Left lung (tissue), 10 donors: ENCODE data around the gene OLIG3. TPM values are rescaled to one million over a fixed set of nuclear protein-coding genes. Genes with fewer than 3 reads are reported as not detected.

ENCODE experiments used
- ATAC-seq: fragments of 200-7000 bp; cut with Tn5 transposase; one replicate; pipeline ENCODE4 v1.9.1; 2020; ENCODE audit warnings: moderate library complexity
- DNase-seq, 4 donors: peaks; one replicate each; pipeline ENCODE4 v3.0.0-alpha.2; 2013 to 2020
- H3K27ac ChIP-seq, 2 donors: fragments of 200-600 bp; sonication (generic) in 1 of 2; one replicate each; pipeline versions ENCODE4 v1.5.0 to v1.8.0; 2020 to 2021
- H3K27me3 ChIP-seq, 2 donors: fragments of 200-600 bp; sonication (generic) in 1 of 2; one replicate each; pipeline versions ENCODE4 v1.5.0 to v1.8.0; 2020 to 2021
- H3K36me3 ChIP-seq, 2 donors: fragments of 200-600 bp; sonication (generic) in 1 of 2; one replicate each; pipeline versions ENCODE4 v1.5.0 to v1.8.0; 2020 to 2021
- H3K4me1 ChIP-seq, 2 donors: fragments of 200-600 bp; one replicate each; pipeline ENCODE4 v1.8.0; 2021
- H3K4me3 ChIP-seq, 2 donors: fragments of 200-600 bp; sonication (generic) in 1 of 2; one replicate each; pipeline versions ENCODE4 v1.5.0 to v1.8.0; 2020 to 2021; ENCODE audit warnings: mild to moderate bottlenecking in 1 of 2
- H3K9me3 ChIP-seq, 2 donors: fragments of 200-600 bp; sonication (generic) in 1 of 2; one replicate each; pipeline versions ENCODE4 v1.5.0 to v1.8.0; 2020 to 2021
- intact Hi-C, 2 donors: fragments of 100-400 bp; cut with DNase I; formaldehyde crosslinking; loops; one replicate each; pipeline versions ENCODE4 v1.11.2 to v1.14.2; 2022
- polyA plus RNA-seq, 6 donors: library from polyadenylated mRNA; unstranded; fragments of 120-200 nt; gene quantifications; one replicate each; pipeline ENCODE4 v1.2.1, GENCODE V29; 2013; ENCODE audit not compliant: insufficient read length in 6 of 6
- total RNA-seq, 2 donors: library from RNA; stranded (reverse); fragmentation: NEBNext Ultra II Directional; extraction: Animal tissue kit (Norgen Biotek cat#: 25700); gene quantifications; one replicate each; pipeline ENCODE4 v1.2.1, GENCODE V29; 2021
- TF ChIP-seq, protein P1 (sequence below), 2 donors: fragments of 200-600 bp; sonication (generic) in 1 of 2; IDR thresholded peaks; one replicate each; pipeline versions ENCODE4 v1.5.0 to v1.8.0; 2021; ENCODE audit warnings: antibody characterized with exemption in 2 of 2
- donor health status: DM: no; HTN: yes; CAD: no.
- donor health status: DM: no; HTN: no; CAD: no.

Gene OLIG3
- total and polyA plus RNA-seq, 8 donors, result not detected

DNA sequence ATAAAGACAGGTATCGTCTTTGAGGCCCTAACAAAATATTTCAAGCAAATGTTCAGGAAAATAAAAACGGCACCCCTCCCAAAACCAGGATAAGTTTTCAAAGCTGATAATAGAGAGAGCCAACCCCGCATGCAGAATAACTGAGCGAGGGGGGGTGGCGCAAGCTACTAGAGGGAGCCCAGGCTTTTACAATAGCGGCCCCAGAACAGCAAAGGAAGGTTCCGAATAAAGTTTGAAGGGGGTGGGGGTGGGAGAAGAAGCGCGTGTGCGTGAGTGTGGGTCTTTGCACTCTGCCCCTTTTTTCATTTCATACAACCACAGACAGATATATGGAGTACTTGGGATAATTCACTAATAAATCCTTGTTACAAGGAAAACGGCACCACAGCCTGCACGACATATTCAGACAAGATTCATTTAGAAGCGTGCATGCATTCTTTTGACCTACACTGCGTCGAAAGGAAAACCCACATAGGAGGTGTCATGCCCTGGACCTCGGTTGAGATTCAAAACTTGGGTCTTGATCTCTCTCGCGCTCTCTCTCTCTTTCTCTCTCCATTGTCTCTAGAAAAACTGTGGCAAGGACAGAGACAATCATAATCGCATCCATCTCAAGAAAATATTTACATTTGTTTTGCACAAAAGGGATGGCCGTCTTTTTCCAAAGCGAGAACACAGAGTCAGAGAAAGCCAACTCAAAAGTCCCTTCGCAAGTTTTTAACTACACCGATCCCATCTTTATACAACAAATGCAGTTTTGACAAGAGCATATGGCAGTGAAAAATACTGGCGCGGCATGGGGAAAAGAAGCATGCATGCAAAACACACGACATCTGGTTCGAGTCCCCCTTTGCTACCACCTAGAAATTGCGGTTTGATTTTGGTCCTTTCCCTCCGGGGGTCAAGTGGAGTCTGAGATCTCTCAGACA lies 1.6 kb downstream of the OLIG3 start:
- intact Hi-C loops, result no loop called here
- ATAC-seq, result no peak
- Histone ChIP-seq H3K27ac (no peak overlapping the region), H3K4me3 (no peak overlapping the region), H3K4me1 (peaks cover 14 to 33% of the 10 kb centered on the region in 2 donors), H3K27me3 (peaks cover 100% of the 10 kb centered on the region in 2 donors), H3K36me3 (no peaks in the 10 kb centered on the region), H3K9me3 (no peaks in the 10 kb centered on the region)
- TF ChIP-seq, protein P1, sequence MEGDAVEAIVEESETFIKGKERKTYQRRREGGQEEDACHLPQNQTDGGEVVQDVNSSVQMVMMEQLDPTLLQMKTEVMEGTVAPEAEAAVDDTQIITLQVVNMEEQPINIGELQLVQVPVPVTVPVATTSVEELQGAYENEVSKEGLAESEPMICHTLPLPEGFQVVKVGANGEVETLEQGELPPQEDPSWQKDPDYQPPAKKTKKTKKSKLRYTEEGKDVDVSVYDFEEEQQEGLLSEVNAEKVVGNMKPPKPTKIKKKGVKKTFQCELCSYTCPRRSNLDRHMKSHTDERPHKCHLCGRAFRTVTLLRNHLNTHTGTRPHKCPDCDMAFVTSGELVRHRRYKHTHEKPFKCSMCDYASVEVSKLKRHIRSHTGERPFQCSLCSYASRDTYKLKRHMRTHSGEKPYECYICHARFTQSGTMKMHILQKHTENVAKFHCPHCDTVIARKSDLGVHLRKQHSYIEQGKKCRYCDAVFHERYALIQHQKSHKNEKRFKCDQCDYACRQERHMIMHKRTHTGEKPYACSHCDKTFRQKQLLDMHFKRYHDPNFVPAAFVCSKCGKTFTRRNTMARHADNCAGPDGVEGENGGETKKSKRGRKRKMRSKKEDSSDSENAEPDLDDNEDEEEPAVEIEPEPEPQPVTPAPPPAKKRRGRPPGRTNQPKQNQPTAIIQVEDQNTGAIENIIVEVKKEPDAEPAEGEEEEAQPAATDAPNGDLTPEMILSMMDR (IDR thresholded peaks at IDR 0.05), result no peak
- no peak for DNase-seq

DNA sequence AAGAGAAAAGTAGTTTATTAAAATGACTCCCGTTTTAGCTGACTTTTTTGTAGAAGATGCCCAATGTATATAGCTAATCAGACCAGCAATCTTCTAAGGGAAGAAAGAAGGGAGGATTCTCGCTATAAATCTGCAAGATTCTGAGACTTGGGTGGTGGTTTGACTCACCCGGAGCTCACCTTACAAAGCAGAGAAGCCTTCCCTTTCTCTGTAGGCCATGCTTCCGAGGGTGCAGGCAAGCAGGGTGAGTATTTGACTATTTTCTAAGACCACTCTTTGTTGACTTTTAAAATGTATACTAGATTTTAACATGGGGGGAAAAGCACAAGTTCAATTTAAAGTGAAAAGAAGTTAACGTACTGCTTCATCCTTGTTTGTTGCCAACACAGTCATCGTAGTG lies 2.7 kb downstream of the OLIG3 start:
- no peaks in the 10 kb centered on the region for H3K9me3 ChIP-seq
- TF ChIP-seq, protein P1 (IDR thresholded peaks at IDR 0.05), result no peak
- peaks cover 100% of the 10 kb centered on the region in 2 donors for H3K27me3 ChIP-seq
- intact Hi-C loops, result no loop called here
- no peaks in the 10 kb centered on the region for H3K36me3 ChIP-seq
- H3K27ac ChIP-seq, result no peak overlapping the region
- DNase-seq (no peak), ATAC-seq (no peak)
- H3K4me3 ChIP-seq, result no peak overlapping the region
- peaks cover 10 to 28% of the 10 kb centered on the region in 2 donors for H3K4me1 ChIP-seq

DNA sequence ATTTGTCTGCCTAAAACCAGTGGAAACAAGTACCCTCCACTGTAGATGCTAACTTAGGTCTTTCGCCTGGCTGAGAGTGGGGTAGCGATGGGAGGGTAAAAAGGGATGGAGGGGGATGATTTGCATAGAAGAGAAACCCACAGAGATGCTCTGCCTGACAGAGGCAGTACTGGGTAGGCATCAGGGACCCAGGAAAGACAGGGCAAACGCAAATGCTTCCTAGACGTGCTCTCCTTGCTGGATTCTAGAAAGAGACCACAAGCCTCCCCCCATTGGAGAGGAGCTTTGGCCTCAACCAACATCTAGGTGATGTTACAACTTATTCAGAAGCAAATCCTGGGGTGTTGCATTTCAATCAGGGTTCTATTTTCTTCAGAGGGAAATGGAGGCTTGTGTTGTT lies 3.2 kb downstream of the OLIG3 start:
- Histone ChIP-seq H3K4me1 (peaks cover 10 to 28% of the 10 kb centered on the region in 2 donors), H3K27me3 (peaks cover 100% of the 10 kb centered on the region in 2 donors), H3K27ac (no peak overlapping the region), H3K4me3 (no peak overlapping the region), H3K9me3 (no peaks in the 10 kb centered on the region), H3K36me3 (no peaks in the 10 kb centered on the region)
- TF ChIP-seq, protein P1 (IDR thresholded peaks at IDR 0.05), result no peak
- DNase-seq (no peak), ATAC-seq (no peak)
- intact Hi-C loops, result no loop called here

DNA sequence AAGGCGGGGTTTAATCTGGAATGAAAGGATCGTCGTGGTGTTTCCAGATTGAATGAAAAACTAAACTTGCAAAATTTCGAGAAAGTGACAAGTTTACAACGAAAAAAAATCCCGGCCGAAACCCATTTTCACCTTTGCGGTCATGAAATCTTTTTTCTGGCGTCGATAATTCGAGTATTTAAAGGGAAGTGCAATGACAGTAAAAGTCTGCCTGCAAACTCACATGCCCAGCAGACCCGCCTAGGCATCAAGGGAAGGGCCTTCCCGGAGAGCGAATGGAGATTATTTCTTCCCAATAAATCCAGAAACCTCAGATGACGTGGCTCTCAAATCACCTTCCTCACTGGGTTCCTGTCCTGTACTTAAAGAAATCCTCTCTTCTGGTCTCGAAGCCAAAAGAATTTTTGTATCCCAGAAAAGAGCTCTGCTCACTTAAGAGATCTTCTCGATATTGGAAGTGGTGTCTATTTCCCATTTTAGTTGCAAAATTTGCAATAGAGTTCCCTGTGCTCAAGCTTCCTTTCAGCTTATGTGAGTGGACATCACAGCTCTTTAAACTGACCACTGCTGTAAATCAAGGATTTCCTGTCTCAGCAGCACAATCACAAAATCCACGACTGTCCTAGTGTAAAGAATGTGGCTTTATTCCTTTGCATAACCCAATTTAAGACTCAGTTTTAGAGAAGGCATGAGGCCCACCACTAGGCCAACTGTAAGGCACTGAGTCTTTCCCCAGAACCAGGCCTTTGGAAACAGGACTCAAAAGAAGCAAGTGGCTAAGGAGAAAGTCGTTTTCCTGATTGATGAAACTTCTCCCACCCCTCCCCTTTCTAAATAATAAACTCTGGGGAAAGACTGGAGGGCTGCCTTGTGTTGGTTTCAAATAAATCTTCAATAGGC lies 3.9 kb downstream of the OLIG3 start:
- intact Hi-C loops, result no loop called here
- Histone ChIP-seq H3K4me1 (peaks cover 10 to 28% of the 10 kb centered on the region in 2 donors), H3K4me3 (no peak overlapping the region), H3K27ac (no peak overlapping the region), H3K27me3 (peaks cover 100% of the 10 kb centered on the region in 2 donors), H3K36me3 (no peaks in the 10 kb centered on the region), H3K9me3 (no peaks in the 10 kb centered on the region)
- TF ChIP-seq, protein P1 (IDR thresholded peaks at IDR 0.05), result no peak
- DNase-seq, result no peak
- no peak for ATAC-seq
